ENCODE measurements around the gene SDK1.

The SDK1 gene

DNA sequence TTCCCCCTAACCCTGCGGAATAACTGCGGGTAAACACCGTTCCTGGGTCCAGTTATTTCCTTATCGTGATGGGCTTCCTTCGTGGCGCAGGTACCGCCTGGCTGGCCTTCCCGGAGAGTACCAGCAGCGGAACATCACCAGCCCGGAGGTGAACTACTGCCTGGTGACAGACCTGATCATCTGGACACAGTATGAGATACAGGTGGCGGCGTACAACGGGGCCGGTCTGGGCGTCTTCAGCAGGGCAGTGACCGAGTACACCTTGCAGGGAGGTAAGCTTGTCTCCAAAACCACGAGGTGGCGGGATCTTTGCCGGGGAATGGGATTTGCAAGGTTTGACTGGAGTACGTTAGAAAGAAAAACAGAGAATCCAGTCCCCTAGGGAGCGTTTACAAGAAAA is 716.0 kb downstream of the SDK1 start:
- TF ChIP-seq, protein P1, sequence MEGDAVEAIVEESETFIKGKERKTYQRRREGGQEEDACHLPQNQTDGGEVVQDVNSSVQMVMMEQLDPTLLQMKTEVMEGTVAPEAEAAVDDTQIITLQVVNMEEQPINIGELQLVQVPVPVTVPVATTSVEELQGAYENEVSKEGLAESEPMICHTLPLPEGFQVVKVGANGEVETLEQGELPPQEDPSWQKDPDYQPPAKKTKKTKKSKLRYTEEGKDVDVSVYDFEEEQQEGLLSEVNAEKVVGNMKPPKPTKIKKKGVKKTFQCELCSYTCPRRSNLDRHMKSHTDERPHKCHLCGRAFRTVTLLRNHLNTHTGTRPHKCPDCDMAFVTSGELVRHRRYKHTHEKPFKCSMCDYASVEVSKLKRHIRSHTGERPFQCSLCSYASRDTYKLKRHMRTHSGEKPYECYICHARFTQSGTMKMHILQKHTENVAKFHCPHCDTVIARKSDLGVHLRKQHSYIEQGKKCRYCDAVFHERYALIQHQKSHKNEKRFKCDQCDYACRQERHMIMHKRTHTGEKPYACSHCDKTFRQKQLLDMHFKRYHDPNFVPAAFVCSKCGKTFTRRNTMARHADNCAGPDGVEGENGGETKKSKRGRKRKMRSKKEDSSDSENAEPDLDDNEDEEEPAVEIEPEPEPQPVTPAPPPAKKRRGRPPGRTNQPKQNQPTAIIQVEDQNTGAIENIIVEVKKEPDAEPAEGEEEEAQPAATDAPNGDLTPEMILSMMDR (IDR thresholded peaks at IDR 0.05; ENCODE audit: extremely low read depth, insufficient read depth, missing control alignments) = no peak
- in situ Hi-C loops (cut with MboI; ENCODE audit: low pct_unique_long_range_greater_than_20kb, low sequenced_read_pairs, unreplicated experiment) = no loop called here
- no peak for DNase-seq (ENCODE audit: low spot score)

DNA sequence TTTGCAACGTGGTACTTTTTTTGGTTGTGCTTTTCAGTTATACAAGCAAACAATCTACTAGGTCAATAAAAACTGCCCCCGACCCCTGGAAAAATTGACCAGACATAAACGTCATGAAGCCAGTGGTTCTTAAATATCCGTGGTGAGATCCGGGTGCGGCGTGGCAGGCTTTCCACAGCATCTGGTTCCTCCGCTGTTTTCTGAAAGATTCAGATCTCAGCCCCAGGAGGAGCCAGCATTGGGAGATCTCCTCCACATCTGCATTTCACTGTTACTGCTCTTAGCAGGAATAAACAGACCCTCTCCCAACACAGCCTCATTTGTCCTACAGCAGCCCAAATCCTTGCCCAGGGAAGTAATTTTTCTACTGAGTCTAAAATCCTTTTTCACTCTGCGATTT is 716.7 kb downstream of the SDK1 start:
- no peak for DNase-seq (ENCODE audit: low spot score)
- TF ChIP-seq, protein P1 (IDR thresholded peaks at IDR 0.05; ENCODE audit: extremely low read depth, insufficient read depth, missing control alignments) = no peak
- in situ Hi-C loops (cut with MboI; ENCODE audit: low pct_unique_long_range_greater_than_20kb, low sequenced_read_pairs, unreplicated experiment) = no loop called here

DNA sequence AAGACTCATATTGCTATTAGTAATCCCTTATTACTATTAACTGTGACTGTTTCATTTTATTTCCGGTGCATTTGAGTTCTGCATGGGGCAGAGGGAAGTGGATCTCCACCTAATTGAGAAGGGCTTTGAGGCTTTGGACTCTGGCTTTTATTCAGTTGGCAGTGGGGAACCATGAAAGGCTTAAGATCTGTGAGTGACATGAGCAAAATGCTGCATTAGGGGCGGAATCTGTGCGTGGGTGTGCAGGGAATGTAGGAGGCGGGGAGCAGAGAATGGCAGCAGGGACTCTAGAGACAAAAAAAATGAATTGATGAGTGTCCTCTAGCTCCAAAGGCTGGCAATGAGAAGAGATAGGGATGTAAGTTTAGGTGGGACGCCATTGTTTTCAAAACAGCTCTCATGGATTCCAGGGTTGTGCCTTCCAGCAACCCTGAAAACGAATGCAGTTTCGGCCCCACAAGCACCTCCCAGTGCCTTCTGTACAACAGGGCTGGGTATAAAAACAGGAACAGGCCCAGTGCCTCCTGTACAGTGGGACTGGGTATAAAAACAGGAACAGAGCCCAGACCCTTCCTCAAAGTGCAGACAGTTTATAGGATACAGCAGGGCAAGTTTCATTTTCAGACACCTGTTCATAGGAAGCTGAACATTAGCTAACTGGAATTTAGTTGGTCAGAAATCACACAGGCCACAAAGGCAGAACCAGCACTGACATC is 717.7 kb downstream of the SDK1 start:
- in situ Hi-C loops (cut with MboI; ENCODE audit: low pct_unique_long_range_greater_than_20kb, low sequenced_read_pairs, unreplicated experiment) = no loop called here
- TF ChIP-seq, protein P1 (IDR thresholded peaks at IDR 0.05; ENCODE audit: extremely low read depth, insufficient read depth, missing control alignments) = no peak

DNA sequence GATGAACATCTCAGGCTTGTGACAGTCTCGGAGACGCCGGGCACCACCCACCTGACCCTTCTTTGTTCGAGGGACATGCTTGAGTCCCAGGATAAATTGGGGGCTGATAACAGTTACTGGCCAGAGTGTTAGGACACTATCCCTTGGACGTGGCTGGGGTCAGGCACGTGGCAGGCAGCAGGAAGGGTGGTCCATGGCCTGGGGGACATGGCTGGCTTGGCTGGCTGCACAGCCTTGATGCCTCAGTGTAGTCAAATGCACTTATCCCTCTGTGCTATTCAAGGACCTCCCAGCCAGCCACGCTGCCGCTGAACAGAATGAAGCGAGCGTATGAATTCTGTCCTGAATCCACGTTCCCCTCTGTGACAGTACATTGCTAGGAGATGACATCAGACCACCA is 719.0 kb downstream of the SDK1 start:
- TF ChIP-seq, protein P1 (IDR thresholded peaks at IDR 0.05; ENCODE audit: extremely low read depth, insufficient read depth, missing control alignments) = no peak
- in situ Hi-C loops (cut with MboI; ENCODE audit: low pct_unique_long_range_greater_than_20kb, low sequenced_read_pairs, unreplicated experiment) = no loop called here
- no peak for DNase-seq (ENCODE audit: low spot score)

More for the DNA sequence above, 717.7 kb downstream of the SDK1 start:
- no peak for DNase-seq (ENCODE audit: low spot score)

DNA sequence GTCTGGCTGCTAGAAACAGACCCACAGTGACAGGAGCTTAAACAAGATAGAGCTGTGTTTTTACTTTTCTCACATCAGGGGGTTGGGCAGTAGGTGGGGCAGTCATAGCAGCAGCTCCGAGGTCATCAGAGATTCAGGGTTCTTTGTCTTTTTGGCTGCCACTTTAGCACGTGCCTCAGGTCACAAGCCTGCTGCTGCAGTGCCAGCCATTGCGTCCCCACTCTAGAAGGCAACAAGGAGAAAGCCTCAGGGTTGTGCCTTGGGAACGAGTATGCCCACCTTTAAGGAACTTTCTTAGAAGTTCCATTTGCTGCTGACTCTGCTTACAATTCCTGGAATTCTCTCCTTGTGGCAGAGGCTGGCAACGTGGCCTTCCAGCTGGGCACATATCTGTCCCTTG is 720.4 kb downstream of the SDK1 start:
- in situ Hi-C loops (cut with MboI; ENCODE audit: low pct_unique_long_range_greater_than_20kb, low sequenced_read_pairs, unreplicated experiment) = no loop called here
- DNase-seq (ENCODE audit: low spot score) = no peak
- TF ChIP-seq, protein P1 (IDR thresholded peaks at IDR 0.05; ENCODE audit: extremely low read depth, insufficient read depth, missing control alignments) = no peak

DNA sequence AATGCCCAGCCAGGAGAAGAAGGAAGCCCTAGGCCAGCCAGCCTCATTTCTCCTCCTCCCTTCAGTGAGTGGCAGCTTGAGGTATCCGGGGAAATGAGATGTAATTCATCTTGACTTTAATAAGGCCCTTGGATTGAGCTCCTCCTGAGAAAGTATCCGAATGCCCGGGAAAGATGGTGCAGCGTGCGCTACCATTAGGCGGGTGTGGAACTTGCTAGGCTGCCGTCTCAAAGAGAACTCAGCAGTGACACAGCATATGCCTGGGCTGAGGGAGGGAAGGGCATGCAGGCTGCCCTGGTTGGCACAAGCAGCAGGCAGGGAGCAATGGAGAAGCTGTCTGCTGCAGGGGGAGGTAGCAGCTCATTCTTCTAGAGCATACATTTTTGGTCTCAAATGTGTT is 721.2 kb downstream of the SDK1 start:
- no peak for DNase-seq (ENCODE audit: low spot score)
- in situ Hi-C loops (cut with MboI; ENCODE audit: low pct_unique_long_range_greater_than_20kb, low sequenced_read_pairs, unreplicated experiment) = no loop called here
- TF ChIP-seq, protein P1 (IDR thresholded peaks at IDR 0.05; ENCODE audit: extremely low read depth, insufficient read depth, missing control alignments) = no peak
